Glutamatergic neuron (in vitro differentiated cells): ENCODE results near the gene SLC22A31. TPM values are rescaled to one million over a fixed set of nuclear protein-coding genes. Genes with fewer than 3 reads are reported as not detected.
"Not testable (repeated sequence)": the region's sequence is repeated elsewhere in the genome, so short reads cannot be mapped to it uniquely, and the experiment has no call there.

Experiments
- DNase-seq: peaks from one replicate; pipeline ENCODE4 v3.0.0; 2022
- H3K27ac Mint-ChIP-seq: one replicate; pipeline ENCODE4 v1.8.0; 2020; ENCODE audit warnings: mild to moderate bottlenecking, mixed read lengths, inconsistent platforms; ENCODE audit not compliant: unreplicated experiment
- H3K27me3 Mint-ChIP-seq: one replicate; pipeline ENCODE4 v1.8.0; 2020; ENCODE audit warnings: mild to moderate bottlenecking, moderate library complexity, mixed read lengths, inconsistent platforms; ENCODE audit not compliant: unreplicated experiment
- H3K36me3 Mint-ChIP-seq: one replicate; pipeline ENCODE4 v1.8.0; 2020; ENCODE audit warnings: mild to moderate bottlenecking, mixed read lengths, inconsistent platforms; ENCODE audit not compliant: unreplicated experiment
- H3K4me1 Mint-ChIP-seq: one replicate; pipeline ENCODE4 v1.8.0; 2020; ENCODE audit warnings: mild to moderate bottlenecking, low read depth, mixed read lengths, inconsistent platforms; ENCODE audit not compliant: unreplicated experiment
- H3K4me3 Mint-ChIP-seq: one replicate; pipeline ENCODE4 v1.8.0; 2020; ENCODE audit warnings: mild to moderate bottlenecking, mixed read lengths, inconsistent platforms; ENCODE audit not compliant: unreplicated experiment
- H3K9me3 Mint-ChIP-seq: one replicate; pipeline ENCODE4 v1.8.0; 2020; ENCODE audit warnings: mild to moderate bottlenecking, moderate library complexity, mixed read lengths, inconsistent platforms; ENCODE audit not compliant: unreplicated experiment
- total RNA-seq: library from RNA; stranded (reverse); fragmentation: NEBNext Ultra II Directional; extraction: Animal tissue kit (Norgen Biotek cat#: 25700); gene quantifications from one replicate; pipeline ENCODE4 v1.2.1, GENCODE V29; 2021; ENCODE audit not compliant: unreplicated experiment
- TF ChIP-seq, protein P1 (sequence below): fragments of 200-600 bp; sonication (generic); IDR thresholded peaks from one replicate; pipeline ENCODE4 v1.5.0; 2021; ENCODE audit not compliant: partially characterized antibody, unreplicated experiment

Gene SLC22A31
- total RNA-seq, 1 donor from 2014 or later, result 3.9 TPM

DNA sequence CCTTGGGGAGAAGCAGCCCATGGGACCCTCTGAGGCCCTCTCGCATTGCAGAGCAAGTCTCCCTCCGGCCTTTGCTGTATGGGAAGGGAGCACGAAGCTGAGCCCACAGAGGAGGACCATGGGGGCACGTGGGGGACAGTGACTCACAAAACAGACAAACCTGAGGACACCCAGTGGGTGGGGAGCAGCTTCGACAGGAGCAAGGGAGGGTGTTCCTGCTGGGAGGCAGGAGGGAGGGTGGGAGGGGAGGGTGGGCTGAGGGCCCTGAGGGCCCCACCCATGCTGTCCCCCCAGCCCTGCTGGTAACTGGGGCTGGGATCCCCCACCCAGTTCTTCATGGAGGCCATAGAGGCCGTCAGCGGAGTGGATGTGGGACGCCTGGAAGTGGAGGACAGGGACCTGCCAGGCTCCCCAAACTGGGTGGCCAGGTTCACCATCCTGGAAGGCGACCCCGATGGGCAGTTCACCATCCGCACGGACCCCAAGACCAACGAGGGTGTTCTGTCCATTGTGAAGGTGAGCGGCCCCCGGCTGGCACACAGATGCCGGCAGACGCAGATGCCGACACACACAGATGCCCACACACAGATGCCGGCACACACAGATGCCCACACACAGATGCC lies 12.5 kb downstream of the SLC22A31 start:
- Mint-ChIP-seq H3K9me3 (peaks cover 29% of the 10 kb centered on the region), H3K4me1 (peaks cover 2% of the 10 kb centered on the region), H3K36me3 (no peaks in the 10 kb centered on the region), H3K27ac (peak overlapping the region; percentile 85), H3K4me3 (no peak overlapping the region), H3K27me3 (peaks cover 35% of the 10 kb centered on the region)
- peak; percentile 55 for DNase-seq
- TF ChIP-seq, protein P1, sequence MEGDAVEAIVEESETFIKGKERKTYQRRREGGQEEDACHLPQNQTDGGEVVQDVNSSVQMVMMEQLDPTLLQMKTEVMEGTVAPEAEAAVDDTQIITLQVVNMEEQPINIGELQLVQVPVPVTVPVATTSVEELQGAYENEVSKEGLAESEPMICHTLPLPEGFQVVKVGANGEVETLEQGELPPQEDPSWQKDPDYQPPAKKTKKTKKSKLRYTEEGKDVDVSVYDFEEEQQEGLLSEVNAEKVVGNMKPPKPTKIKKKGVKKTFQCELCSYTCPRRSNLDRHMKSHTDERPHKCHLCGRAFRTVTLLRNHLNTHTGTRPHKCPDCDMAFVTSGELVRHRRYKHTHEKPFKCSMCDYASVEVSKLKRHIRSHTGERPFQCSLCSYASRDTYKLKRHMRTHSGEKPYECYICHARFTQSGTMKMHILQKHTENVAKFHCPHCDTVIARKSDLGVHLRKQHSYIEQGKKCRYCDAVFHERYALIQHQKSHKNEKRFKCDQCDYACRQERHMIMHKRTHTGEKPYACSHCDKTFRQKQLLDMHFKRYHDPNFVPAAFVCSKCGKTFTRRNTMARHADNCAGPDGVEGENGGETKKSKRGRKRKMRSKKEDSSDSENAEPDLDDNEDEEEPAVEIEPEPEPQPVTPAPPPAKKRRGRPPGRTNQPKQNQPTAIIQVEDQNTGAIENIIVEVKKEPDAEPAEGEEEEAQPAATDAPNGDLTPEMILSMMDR, result no peak

GRCh38 chr16:89187032-89187769 lies 13.1 kb downstream of the SLC22A31 start:
- no peaks in the 10 kb centered on the region for H3K36me3 Mint-ChIP-seq
- H3K4me1 Mint-ChIP-seq, result peaks cover 2% of the 10 kb centered on the region
- peaks cover 29% of the 10 kb centered on the region for H3K9me3 Mint-ChIP-seq
- peak overlapping the region; percentile 62 for H3K27ac Mint-ChIP-seq
- peaks cover 35% of the 10 kb centered on the region for H3K27me3 Mint-ChIP-seq
- no peak overlapping the region for H3K4me3 Mint-ChIP-seq
- TF ChIP-seq, protein P1, result no peak
- DNase-seq, result peak; percentile 64

DNA sequence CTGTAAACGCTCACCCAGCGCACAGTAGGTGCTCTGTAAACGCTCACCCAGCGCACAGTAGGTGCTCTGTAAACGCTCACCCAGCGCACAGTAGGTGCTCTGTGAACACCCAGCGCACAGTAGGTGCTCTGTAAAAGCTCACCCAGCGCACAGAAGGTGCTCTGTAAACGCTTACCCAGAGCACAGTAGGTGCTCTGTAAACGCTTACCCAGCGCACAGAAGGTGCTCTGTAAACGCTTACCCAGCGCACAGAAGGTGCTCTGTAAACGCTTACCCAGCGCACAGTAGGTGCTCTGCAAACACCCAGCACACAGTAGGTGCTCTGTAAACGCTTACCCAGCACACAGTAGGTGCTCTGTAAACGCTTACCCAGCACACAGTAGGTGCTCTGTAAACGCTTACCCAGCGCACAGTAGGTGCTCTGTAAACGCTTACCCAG lies 13.7 kb downstream of the SLC22A31 start:
- peaks cover 29% of the 10 kb centered on the region for H3K9me3 Mint-ChIP-seq
- peaks cover 35% of the 10 kb centered on the region for H3K27me3 Mint-ChIP-seq
- H3K4me3 Mint-ChIP-seq, DNase-seq, H3K36me3 Mint-ChIP-seq, H3K27ac Mint-ChIP-seq, H3K4me1 Mint-ChIP-seq: not testable (repeated sequence)

- DNase-seq, H3K36me3 Mint-ChIP-seq, H3K4me1 Mint-ChIP-seq, H3K27ac Mint-ChIP-seq, H3K4me3 Mint-ChIP-seq: not testable (repeated sequence)
- Mint-ChIP-seq H3K9me3 (peaks cover 28% of the 10 kb centered on the region), H3K27me3 (peaks cover 35% of the 10 kb centered on the region)
These were observed 14.3 kb downstream of the SLC22A31 start for GRCh38 chr16:89185887-89186592.

- H3K36me3 Mint-ChIP-seq, result no peaks in the 10 kb centered on the region
- H3K9me3 Mint-ChIP-seq, result peaks cover 27% of the 10 kb centered on the region
- peaks cover 32% of the 10 kb centered on the region for H3K27me3 Mint-ChIP-seq
- DNase-seq, result no peak
- H3K27ac Mint-ChIP-seq, result no peak overlapping the region
- H3K4me1 Mint-ChIP-seq, result peaks cover 2% of the 10 kb centered on the region
- H3K4me3 Mint-ChIP-seq, result no peak overlapping the region
- TF ChIP-seq, protein P1, result no peak
These were observed 15.2 kb downstream of the SLC22A31 start for GRCh38 chr16:89184933-89185794.
